ENCODE results near the gene AIFM2. TPM values are rescaled to one million over a fixed set of nuclear protein-coding genes. Genes with fewer than 3 reads are reported as not detected.

The AIFM2 gene
- total and polyA plus RNA-seq, 2 of the 13 experiments (the other 11 are each of a cell fraction or from before 2014, with no cell fraction given), result 20.3 to 29.5 TPM

- peaks cover 24% of the 10 kb centered on the region for H3K4me1 ChIP-seq (ENCODE audit: insufficient read depth, low read length)
- H3K27me3 ChIP-seq (ENCODE audit: control insufficient read depth in 1 of 2, insufficient read depth in 2 of 2, low read length in 2 of 2), result no peaks in the 10 kb centered on the region
- in situ Hi-C loops (cut with HindIII; ENCODE audit: extremely low pct_ligation_motif_present, low pct_unique_long_range_greater_than_20kb), result no loop called here
- H3K9me3 ChIP-seq (ENCODE audit: low read length), result no peaks in the 10 kb centered on the region
- intact Hi-C loops (cut with micrococcal nuclease; ENCODE audit: unreplicated experiment), result no loop called here
- no peak overlapping the region for H3K27ac ChIP-seq (ENCODE audit: extremely low read length, insufficient read depth, low read length)
- DNase-seq (ENCODE audit: low spot score) (no peak), ATAC-seq (no peak), FAIRE-seq (no peak)
- no TSS peak for BruUV-seq (replicated peaks)
- no peaks in the 10 kb centered on the region for H4K20me1 ChIP-seq (ENCODE audit: insufficient read depth, low read length)
- H3K4me3 ChIP-seq (replicated peaks in 1 of 3; ENCODE audit: insufficient read depth in 1 of 3, low read depth in 2 of 3, low read length in 3 of 3), result no peak overlapping the region
- TF ChIP-seq ZNF737 (CRISPR knock-in tag; IDR thresholded peaks at IDR 0.05; ENCODE audit: borderline replicate concordance), result no peak
- no peak for TF ChIP-seq NBN (conservative IDR thresholded peaks at IDR 0.05)
- TF ChIP-seq ZNF3 (CRISPR knock-in tag; IDR thresholded peaks at IDR 0.05), result no peak
- no peak for TF ChIP-seq BCL6 (CRISPR knock-in tag; IDR thresholded peaks at IDR 0.05)
- no peaks in the 10 kb centered on the region for H3K36me3 ChIP-seq (replicated peaks in 1 of 2; ENCODE audit: control insufficient read depth in 1 of 2, insufficient read depth in 2 of 2, low read length in 2 of 2)
- no peak overlapping the region for H3K4me2 ChIP-seq (ENCODE audit: low read depth, low read length)
- H3K79me2 ChIP-seq (ENCODE audit: insufficient read depth, low read length), result peaks cover 10% of the 10 kb centered on the region
- no peak overlapping the region for H3K9ac ChIP-seq (ENCODE audit: insufficient read depth, low read depth, low read length)
- CTCF ChIA-PET (ENCODE audit: low intra/inter-chr PET ratio, low total read pairs), result no interaction called here
- POLR2A ChIA-PET, result no interaction called here
- H2AFZ ChIP-seq (ENCODE audit: low read length), result no peak overlapping the region
- 94% methylated on average over 8 of the region's 10 CpGs for WGBS (ENCODE audit: low lambda C conversion rate)
These were observed 9.9 kb upstream of the AIFM2 start for GRCh38 chr10:70142555-70142954.

DNA sequence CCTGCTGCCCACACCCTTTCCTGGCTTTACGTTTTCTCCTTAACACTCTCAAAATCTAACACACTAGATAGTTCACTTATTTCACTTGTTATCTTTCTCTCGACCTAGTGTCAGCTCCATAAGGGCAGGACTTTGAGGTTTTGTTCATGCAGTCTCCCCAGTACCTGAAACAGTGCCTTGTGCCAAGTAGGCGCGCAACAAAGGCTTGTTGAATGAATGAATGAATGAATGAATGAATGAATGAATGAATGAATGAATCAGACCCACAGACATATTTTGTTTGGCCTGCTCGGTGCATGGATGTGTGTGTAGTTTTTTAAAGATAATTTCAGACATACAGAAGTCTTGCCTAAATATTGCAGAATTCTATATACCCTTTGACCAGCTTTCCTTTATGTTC, 7.7 kb upstream of the AIFM2 start:
- POLR2A ChIA-PET, result no interaction called here
- no peak for FAIRE-seq
- intact Hi-C loops (cut with micrococcal nuclease; ENCODE audit: unreplicated experiment), result no loop called here

More for the DNA sequence above, 7.7 kb upstream of the AIFM2 start:
- no peak overlapping the region for H3K9ac ChIP-seq (ENCODE audit: insufficient read depth, low read depth, low read length)
- CTCF ChIA-PET (ENCODE audit: low intra/inter-chr PET ratio, low total read pairs), result no interaction called here
- no TSS peak for BruUV-seq (replicated peaks)
- H3K4me3 ChIP-seq (replicated peaks in 1 of 3; ENCODE audit: insufficient read depth in 1 of 3, low read depth in 2 of 3, low read length in 3 of 3), result no peak overlapping the region
- in situ Hi-C loops (cut with HindIII; ENCODE audit: extremely low pct_ligation_motif_present, low pct_unique_long_range_greater_than_20kb), result no loop called here
- no peaks in the 10 kb centered on the region for H3K27me3 ChIP-seq (ENCODE audit: control insufficient read depth in 1 of 2, insufficient read depth in 2 of 2, low read length in 2 of 2)
- peaks cover 25% of the 10 kb centered on the region for H3K4me1 ChIP-seq (ENCODE audit: insufficient read depth, low read length)
- no peaks in the 10 kb centered on the region for H4K20me1 ChIP-seq (ENCODE audit: insufficient read depth, low read length)
- DNase-seq (ENCODE audit: low spot score) (no peak), ATAC-seq (no peak)
- H2AFZ ChIP-seq (ENCODE audit: low read length), result no peak overlapping the region
- H3K36me3 ChIP-seq (replicated peaks in 1 of 2; ENCODE audit: control insufficient read depth in 1 of 2, insufficient read depth in 2 of 2, low read length in 2 of 2), result no peaks in the 10 kb centered on the region
- TF ChIP-seq ZBTB7A (CRISPR knock-in tag; IDR thresholded peaks at IDR 0.05), result no peak
- TF ChIP-seq ZNF24 (IDR thresholded peaks at IDR 0.05), result peak; percentile 73
- 95% methylated on average over 5 of the region's 5 CpGs for WGBS (ENCODE audit: low lambda C conversion rate)
- H3K27ac ChIP-seq (ENCODE audit: extremely low read length, insufficient read depth, low read length), result no peak overlapping the region
- H3K79me2 ChIP-seq (ENCODE audit: insufficient read depth, low read length), result peaks cover 7% of the 10 kb centered on the region
- H3K9me3 ChIP-seq (ENCODE audit: low read length), result no peaks in the 10 kb centered on the region
- no peak overlapping the region for H3K4me2 ChIP-seq (ENCODE audit: low read depth, low read length)

Data from HepG2 (cell line).